ENCODE data around the gene ARHGAP33.
"Not testable (repeated sequence)": the region's sequence is repeated elsewhere in the genome, so short reads cannot be mapped to it uniquely, and the experiment has no call there.

Gene ARHGAP33

GRCh38 chr19:35780717-35781116 is 5.4 kb downstream of the ARHGAP33 start:
- DNase-seq = no peak

DNA sequence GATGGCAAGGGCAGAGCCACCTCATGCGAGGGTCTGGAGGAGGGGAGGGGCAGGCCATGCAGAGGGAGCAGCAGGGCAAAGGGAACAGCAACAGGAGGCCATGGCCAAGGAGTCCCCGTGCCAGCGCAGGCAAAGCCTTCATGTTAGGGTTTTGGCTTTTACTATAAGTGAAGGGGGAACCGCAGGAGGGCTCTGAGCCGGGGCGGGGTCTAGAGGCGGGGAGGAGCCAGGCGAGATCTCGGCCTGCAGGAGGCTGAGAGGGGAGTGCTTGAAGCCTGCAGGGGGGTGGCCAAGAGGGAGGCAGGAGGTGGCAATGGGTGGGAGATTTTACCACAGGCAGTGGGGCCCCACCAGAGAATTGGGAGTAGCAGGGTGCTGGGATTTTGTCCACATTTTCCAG is 6.3 kb downstream of the ARHGAP33 start:
- no peak for DNase-seq

DNA sequence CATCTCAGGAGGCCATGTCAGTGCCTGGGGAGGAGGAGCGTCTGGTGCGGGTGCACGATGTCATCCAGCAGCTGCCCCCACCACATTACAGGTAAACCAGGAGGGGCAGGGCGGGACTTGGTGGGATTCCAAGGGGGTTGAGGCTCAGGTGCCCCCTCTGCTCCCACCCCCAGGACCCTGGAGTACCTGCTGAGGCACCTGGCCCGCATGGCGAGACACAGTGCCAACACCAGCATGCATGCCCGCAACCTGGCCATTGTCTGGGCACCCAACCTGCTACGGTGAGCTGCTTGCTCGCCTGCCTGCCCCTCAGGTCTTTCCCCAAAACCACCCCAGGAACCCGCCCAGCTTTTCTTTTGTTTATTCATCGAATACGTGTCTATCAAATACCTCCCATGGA is 7.2 kb downstream of the ARHGAP33 start:
- no peak for DNase-seq

- DNase-seq = no peak
Observed at GRCh38 chr19:35783469-35784434, 8.4 kb downstream of the ARHGAP33 start.

GRCh38 chr19:35784503-35785338 is 9.4 kb downstream of the ARHGAP33 start:
- no peak for DNase-seq

- DNase-seq = no peak
Observed at GRCh38 chr19:35785339-35785627, 9.9 kb downstream of the ARHGAP33 start.

DNA sequence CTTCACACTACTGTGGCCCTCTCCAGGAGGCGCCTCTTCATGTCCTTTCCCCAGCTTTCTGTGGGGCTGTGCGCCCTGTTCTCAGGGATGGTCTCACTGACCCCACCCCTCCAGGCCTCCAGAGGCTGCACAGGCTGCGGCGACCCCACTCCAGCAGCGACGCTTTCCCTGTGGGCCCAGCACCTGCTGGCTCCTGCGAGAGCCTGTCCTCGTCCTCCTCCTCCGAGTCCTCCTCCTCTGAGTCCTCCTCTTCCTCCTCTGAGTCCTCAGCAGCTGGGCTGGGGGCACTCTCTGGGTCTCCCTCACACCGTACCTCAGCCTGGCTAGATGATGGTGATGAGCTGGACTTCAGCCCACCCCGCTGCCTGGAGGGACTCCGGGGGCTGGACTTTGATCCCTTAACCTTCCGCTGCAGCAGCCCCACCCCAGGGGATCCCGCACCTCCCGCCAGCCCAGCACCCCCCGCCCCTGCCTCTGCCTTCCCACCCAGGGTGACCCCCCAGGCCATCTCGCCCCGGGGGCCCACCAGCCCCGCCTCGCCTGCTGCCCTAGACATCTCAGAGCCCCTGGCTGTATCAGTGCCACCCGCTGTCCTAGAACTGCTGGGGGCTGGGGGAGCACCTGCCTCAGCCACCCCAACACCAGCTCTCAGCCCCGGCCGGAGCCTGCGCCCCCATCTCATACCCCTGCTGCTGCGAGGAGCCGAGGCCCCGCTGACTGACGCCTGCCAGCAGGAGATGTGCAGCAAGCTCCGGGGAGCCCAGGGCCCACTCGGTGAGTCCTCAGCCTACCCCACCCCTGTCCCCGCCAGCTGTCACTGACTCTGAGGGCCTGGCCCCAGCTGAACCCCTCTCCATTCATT is 11.2 kb downstream of the ARHGAP33 start:
- no peak for DNase-seq

DNA sequence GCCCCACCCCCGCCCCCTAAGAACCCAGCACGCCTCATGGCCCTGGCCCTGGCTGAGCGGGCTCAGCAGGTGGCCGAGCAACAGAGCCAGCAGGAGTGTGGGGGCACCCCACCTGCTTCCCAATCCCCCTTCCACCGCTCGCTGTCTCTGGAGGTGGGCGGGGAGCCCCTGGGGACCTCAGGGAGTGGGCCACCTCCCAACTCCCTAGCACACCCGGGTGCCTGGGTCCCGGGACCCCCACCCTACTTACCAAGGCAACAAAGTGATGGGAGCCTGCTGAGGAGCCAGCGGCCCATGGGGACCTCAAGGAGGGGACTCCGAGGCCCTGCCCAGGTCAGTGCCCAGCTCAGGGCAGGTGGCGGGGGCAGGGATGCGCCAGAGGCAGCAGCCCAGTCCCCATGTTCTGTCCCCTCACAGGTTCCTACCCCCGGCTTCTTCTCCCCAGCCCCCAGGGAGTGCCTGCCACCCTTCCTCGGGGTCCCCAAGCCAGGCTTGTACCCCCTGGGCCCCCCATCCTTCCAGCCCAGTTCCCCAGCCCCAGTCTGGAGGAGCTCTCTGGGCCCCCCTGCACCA is 11.9 kb downstream of the ARHGAP33 start:
- no peak for DNase-seq

- no peak for DNase-seq
Observed at GRCh38 chr19:35788205-35788960, 13.0 kb downstream of the ARHGAP33 start.

DNA sequence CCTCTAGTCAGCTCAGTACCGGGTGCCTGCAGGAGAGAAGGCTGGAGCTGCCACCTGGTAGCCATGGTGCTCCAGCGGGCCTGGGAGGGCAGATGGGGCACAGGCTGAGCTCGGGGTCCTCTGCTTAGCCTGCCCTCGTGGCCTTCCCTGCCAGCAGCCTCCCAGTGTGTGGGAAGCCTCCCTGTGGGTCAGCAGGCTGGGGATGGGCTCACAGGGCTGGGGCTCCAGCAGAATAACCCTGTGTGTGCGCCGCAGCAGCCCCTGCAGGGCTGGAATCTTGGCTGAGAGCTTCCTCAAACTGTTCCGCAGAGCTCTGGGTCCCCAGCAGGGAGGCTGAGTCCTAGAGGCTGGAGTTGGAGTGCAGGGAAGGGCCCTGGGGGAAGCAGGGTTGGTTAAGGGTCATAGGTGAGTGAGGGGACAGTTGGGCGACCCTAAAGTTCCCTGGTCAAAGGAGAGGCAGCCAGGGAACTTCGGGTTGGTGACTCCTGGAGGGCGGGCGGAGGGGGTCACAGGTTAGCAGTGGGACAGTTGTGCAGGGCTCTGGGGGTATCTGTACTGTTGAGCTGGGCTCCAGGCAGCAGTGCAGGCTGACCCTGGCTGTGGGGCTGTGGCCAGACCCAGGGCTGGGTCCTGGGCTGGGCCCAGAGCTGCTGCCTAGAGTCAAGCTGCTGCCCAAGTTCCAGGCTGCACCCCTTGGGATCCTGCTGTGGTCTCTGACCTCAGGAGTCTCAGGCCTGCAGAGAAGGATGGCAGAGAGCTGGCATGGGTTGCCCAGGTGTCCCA is 14.0 kb downstream of the ARHGAP33 start:
- DNase-seq = no peak

DNA sequence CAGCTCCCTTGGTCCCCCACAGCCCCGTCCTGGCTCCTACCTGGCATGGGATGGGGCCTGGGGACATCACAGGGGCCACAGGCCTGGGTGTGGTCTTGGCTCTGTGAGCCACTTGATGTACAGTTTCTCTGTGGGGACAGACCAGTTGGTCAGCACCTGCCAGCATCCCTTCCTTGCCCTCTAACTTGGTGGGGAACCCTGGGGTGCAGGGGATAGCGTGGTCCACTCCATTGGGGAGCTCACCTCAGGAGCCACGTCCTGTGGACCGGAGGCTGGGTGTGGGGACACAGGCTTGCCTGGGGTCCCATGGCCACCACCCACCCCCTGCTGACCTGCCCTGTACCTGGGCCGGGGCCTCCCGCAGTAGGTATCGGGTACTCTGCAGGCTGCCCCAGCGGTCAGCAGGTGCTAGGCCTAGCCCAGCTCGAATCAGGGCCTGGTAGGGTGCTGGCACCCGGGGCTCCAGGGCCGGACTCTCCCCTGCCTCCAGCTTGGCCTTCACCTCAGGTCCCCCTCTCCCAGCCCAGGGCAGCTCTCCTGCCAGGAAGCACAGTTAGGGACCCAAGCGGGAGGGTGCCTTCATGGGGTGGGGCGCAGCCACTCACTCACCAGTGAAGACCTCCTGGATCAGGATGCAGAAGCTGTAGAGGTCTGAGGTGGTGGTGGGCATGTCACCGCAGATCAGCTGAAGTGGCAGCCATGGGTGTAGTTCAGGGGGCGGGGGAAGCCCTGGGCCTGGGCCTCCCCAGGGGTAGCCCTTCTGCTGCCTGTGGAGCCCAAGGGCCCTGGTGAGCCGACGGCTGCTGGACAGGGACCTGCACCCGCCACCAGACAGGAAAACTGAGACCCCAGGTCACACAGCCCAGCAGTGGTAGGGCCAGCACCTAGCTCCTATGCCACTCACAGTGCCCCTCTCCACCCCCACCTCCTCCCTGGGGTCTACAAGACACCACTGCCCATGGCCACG is 14.9 kb downstream of the ARHGAP33 start:
- DNase-seq = no peak

- DNase-seq = no peak
Observed at GRCh38 chr19:35790981-35791813, 15.8 kb downstream of the ARHGAP33 start.

GRCh38 chr19:35791814-35792279 is 16.5 kb downstream of the ARHGAP33 start:
- DNase-seq = no peak

DNA sequence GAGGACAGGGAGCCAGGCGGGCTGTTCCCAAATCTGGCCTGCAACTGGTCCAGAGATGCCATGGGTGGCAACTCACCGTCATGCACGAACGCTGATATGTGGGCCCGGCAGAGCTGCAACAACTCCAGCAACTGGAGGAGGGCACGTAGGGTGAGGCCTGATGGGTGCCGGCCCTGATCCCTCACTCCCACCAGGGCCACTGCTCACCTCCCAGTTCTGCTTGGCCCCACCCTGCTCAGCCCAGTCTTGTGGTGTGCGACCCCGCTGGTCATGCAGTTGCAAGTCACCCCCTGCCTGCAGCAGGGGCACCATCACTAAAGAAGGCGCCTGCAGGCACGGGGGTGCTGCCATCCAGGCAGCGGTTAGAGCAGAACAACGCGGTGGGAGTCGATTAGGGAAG is 16.9 kb downstream of the ARHGAP33 start:
- DNase-seq = no peak

DNA sequence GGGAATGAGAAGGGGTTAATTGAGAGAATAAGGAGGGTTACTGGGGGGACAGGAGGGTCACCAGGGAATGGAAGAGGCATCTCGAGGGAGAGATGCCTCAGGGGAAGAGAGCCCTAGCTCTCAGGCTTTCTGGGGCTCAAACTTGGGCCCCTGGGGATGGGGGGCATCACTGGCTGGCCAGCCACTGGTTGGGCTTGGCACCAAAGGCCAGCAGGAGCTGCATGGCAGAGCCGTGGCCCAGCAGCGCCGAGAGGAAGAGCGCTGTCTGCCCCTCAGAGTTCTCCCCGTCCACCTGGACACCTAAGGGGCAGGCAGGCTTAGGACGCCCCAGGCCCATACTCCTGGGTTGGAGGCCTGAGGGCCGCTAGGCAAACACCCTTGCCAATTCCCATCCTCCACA is 17.5 kb downstream of the ARHGAP33 start:
- DNase-seq = no peak

- no peak for DNase-seq
Observed at GRCh38 chr19:35793381-35794165, 18.2 kb downstream of the ARHGAP33 start.

DNA sequence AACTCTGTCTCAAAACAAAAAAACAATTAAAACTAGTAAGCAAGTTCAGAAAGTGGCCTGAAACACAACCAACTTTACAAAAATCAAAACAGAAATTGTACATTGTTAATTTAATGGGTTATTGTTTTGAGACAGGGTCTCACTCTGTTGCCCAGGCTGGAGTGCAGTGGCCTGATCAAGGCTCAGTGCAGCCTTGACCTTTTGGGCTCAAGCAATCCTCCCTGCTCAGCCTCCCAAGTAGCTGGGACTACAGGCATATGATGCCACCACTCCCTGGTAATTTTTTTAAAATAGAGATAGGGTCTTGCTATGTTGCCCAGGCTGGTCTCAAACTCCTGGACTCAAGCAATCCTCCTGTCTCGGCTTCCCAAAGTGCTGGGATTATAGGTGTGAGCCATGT is 20.2 kb downstream of the ARHGAP33 start:
- not testable (repeated sequence) for DNase-seq

Measured in inflammatory macrophage (primary cell).